ENCODE results near the gene TMEM131L. TPM values are rescaled to one million over a fixed set of nuclear protein-coding genes. Genes with fewer than 3 reads are reported as not detected.
"Not testable (repeated sequence)": the region's sequence is repeated elsewhere in the genome, so short reads cannot be mapped to it uniquely, and the experiment has no call there.

TMEM131L gene
- total RNA-seq, 1 donor from 2014 or later: 14.1 TPM

- ATAC-seq (no peak), DNase-seq (no peak)
- Histone ChIP-seq H3K36me3 (peaks cover 3% of the 10 kb centered on the region), H3K9me3 (no peaks in the 10 kb centered on the region), H3K27ac (no peak overlapping the region), H3K4me3 (no peak overlapping the region), H3K4me1 (peaks cover 6% of the 10 kb centered on the region), H3K27me3 (no peaks in the 10 kb centered on the region)
- no peak for TF ChIP-seq CTCF (IDR thresholded peaks at IDR 0.05)
- intact Hi-C loops (cut with DNase I): no loop called here
Measured at GRCh38 chr4:153556435-153556815, 90.3 kb downstream of the TMEM131L start.

- TF ChIP-seq CTCF (IDR thresholded peaks at IDR 0.05): no peak
- no peaks in the 10 kb centered on the region for H3K36me3 ChIP-seq
- DNase-seq (no peak), ATAC-seq (no peak)
- peaks cover 6% of the 10 kb centered on the region for H3K4me1 ChIP-seq
- intact Hi-C loops (cut with DNase I): no loop called here
- H3K9me3 ChIP-seq: no peaks in the 10 kb centered on the region
- no peak overlapping the region for H3K4me3 ChIP-seq
- H3K27me3 ChIP-seq: no peaks in the 10 kb centered on the region
- H3K27ac ChIP-seq: no peak overlapping the region
Measured at GRCh38 chr4:153560908-153561307, 94.7 kb downstream of the TMEM131L start.

- H3K4me1 ChIP-seq: no peaks in the 10 kb centered on the region
- no peaks in the 10 kb centered on the region for H3K9me3 ChIP-seq
- H3K27ac ChIP-seq: no peak overlapping the region
- no peaks in the 10 kb centered on the region for H3K36me3 ChIP-seq
- intact Hi-C loops (cut with DNase I): no loop called here
- ATAC-seq (no peak), DNase-seq (no peak)
- no peaks in the 10 kb centered on the region for H3K27me3 ChIP-seq
- no peak for TF ChIP-seq CTCF (IDR thresholded peaks at IDR 0.05)
- H3K4me3 ChIP-seq: no peak overlapping the region
Measured at GRCh38 chr4:153564630-153565525, 98.7 kb downstream of the TMEM131L start.

- TF ChIP-seq CTCF (IDR thresholded peaks at IDR 0.05): no peak
- H3K27ac ChIP-seq: no peak overlapping the region
- intact Hi-C loops (cut with DNase I): no loop called here
- no peak overlapping the region for H3K4me3 ChIP-seq
- DNase-seq (no peak), ATAC-seq (no peak)
- no peaks in the 10 kb centered on the region for H3K4me1 ChIP-seq
- H3K36me3 ChIP-seq: no peaks in the 10 kb centered on the region
- H3K27me3 ChIP-seq: no peaks in the 10 kb centered on the region
- H3K9me3 ChIP-seq: no peaks in the 10 kb centered on the region
Measured at GRCh38 chr4:153566631-153567150, 100.5 kb downstream of the TMEM131L start.

GRCh38 chr4:153567660-153568059 is 101.5 kb downstream of the TMEM131L start:
- H3K27ac ChIP-seq; H3K4me1 ChIP-seq; H3K9me3 ChIP-seq; intact Hi-C loops (cut with DNase I); ATAC-seq; H3K4me3 ChIP-seq; H3K36me3 ChIP-seq; H3K27me3 ChIP-seq; DNase-seq: not testable (repeated sequence)

GRCh38 chr4:153570228-153570973 is 104.2 kb downstream of the TMEM131L start:
- Histone ChIP-seq H3K27me3 (no peaks in the 10 kb centered on the region), H3K4me3 (no peak overlapping the region), H3K9me3 (no peaks in the 10 kb centered on the region), H3K27ac (no peak overlapping the region), H3K36me3 (no peaks in the 10 kb centered on the region), H3K4me1 (peaks cover 6% of the 10 kb centered on the region)
- no peak for DNase-seq
- intact Hi-C loops (cut with DNase I): no loop called here
- ATAC-seq: no peak
- no peak for TF ChIP-seq CTCF (IDR thresholded peaks at IDR 0.05)
